ENCODE data around the gene KTN1.

The KTN1 gene

GRCh38 chr14:55553791-55554190, 26.2 kb upstream of the KTN1 start:
- TF ChIP-seq CTCF (IDR thresholded peaks at IDR 0.05; ENCODE audit: low read length, missing control alignments) = no peak
- H3K4me3 ChIP-seq (replicated peaks; ENCODE audit: low read depth, low read length) = no peak overlapping the region

GRCh38 chr14:55556929-55557623, 22.9 kb upstream of the KTN1 start:
- no peak for TF ChIP-seq CTCF (IDR thresholded peaks at IDR 0.05; ENCODE audit: low read length, missing control alignments)
- peak; percentile 93 for DNase-seq (ENCODE audit: low read depth)
- no peak overlapping the region for H3K4me3 ChIP-seq (replicated peaks; ENCODE audit: low read depth, low read length)

More at GRCh38 chr14:55553791-55554190, 26.2 kb upstream of the KTN1 start:
- no peak for DNase-seq (ENCODE audit: low read depth)

GRCh38 chr14:55562135-55562534, 17.9 kb upstream of the KTN1 start:
- no peak overlapping the region for H3K4me3 ChIP-seq (replicated peaks; ENCODE audit: low read depth, low read length)
- TF ChIP-seq CTCF (IDR thresholded peaks at IDR 0.05; ENCODE audit: low read length, missing control alignments) = no peak
- DNase-seq (ENCODE audit: low read depth) = no peak

- DNase-seq (ENCODE audit: low read depth) = no peak
- no peak for TF ChIP-seq CTCF (IDR thresholded peaks at IDR 0.05; ENCODE audit: low read length, missing control alignments)
- no peak overlapping the region for H3K4me3 ChIP-seq (replicated peaks; ENCODE audit: low read depth, low read length)
Observed at GRCh38 chr14:55568618-55569017, 11.4 kb upstream of the KTN1 start.

GRCh38 chr14:55571125-55571889, 8.7 kb upstream of the KTN1 start:
- DNase-seq (ENCODE audit: low read depth) = no peak
- H3K4me3 ChIP-seq (replicated peaks; ENCODE audit: low read depth, low read length) = no peak overlapping the region
- no peak for TF ChIP-seq CTCF (IDR thresholded peaks at IDR 0.05; ENCODE audit: low read length, missing control alignments)

GRCh38 chr14:55572578-55572977, 7.4 kb upstream of the KTN1 start:
- DNase-seq (ENCODE audit: low read depth) = peak; percentile 45
- TF ChIP-seq CTCF (IDR thresholded peaks at IDR 0.05; ENCODE audit: low read length, missing control alignments) = no peak

More at GRCh38 chr14:55572578-55572977, 7.4 kb upstream of the KTN1 start:
- no peak overlapping the region for H3K4me3 ChIP-seq (replicated peaks; ENCODE audit: low read depth, low read length)

Measured in fibroblast of pulmonary artery (primary cell).